ENCODE results near the gene FOXD2.

DNA sequence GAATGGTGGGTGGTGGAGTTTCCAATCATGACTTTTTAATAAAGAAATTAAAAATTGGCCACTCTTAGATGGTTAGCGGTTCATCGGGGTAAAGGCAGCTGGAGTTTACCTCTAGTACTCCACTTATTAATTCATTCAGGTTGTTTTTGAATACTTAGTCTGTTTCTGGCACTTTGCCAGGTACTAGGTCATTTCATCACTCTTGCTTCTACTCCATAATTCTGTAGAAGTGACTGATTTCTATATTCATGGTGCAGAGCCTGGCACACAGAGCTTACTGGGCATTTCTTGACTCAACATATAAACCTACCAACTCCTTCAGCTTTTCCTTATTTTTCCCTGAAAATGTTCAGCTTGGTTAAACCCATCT, 31.5 kb downstream of the FOXD2 start:
- TF ChIP-seq CTCF (IDR thresholded peaks at IDR 0.05) (no peak), POLR2AphosphoS5 (IDR thresholded peaks at IDR 0.05) (no peak), POLR2A (IDR thresholded peaks at IDR 0.05; ENCODE audit: low read depth) (no peak), EP300 (IDR thresholded peaks at IDR 0.05) (no peak)

Measured in esophagus muscularis mucosa (tissue), 4 donors.